ENCODE results near the gene GSTM2. TPM values are rescaled to one million over a fixed set of nuclear protein-coding genes. Genes with fewer than 3 reads are reported as not detected.

GSTM2 gene
- total RNA-seq, 1 donor from 2014 or later: 15.6 TPM

- no peaks in the 10 kb centered on the region for H3K4me1 Mint-ChIP-seq
- peaks cover 14% of the 10 kb centered on the region for H3K27me3 Mint-ChIP-seq (ENCODE audit: insufficient read depth, low read depth)
- Histone ChIP-seq H3K36me3 (no peaks in the 10 kb centered on the region), H3K27ac (no peak overlapping the region), H4K20me1 (ENCODE audit: low read depth) (no peaks in the 10 kb centered on the region), H3K4me2 (no peak overlapping the region), H3K9ac (no peak overlapping the region), H3K4me1 (no peaks in the 10 kb centered on the region), H3K9me3 (ENCODE audit: low read depth) (no peaks in the 10 kb centered on the region), H3K27me3 (no peaks in the 10 kb centered on the region), H3K4me3 (no peak overlapping the region), H3F3A (ENCODE audit: low read depth) (no peaks in the 10 kb centered on the region), H2AFZ (replicated peaks) (no peak overlapping the region), H3K79me2 (ENCODE audit: low read depth) (no peaks in the 10 kb centered on the region)
- H3K9me3 Mint-ChIP-seq: no peaks in the 10 kb centered on the region
- peak; percentile 1 for DNase-seq (ENCODE audit: low spot score)
- no peak overlapping the region for H3K4me3 Mint-ChIP-seq
- no peak for TF ChIP-seq EZH2phosphoT487 (IDR thresholded peaks at IDR 0.05)
- TF ChIP-seq EZH2 (IDR thresholded peaks at IDR 0.05): no peak
- no peak for TF ChIP-seq CTCF (IDR thresholded peaks at IDR 0.05)
- H3K27ac Mint-ChIP-seq: no peak overlapping the region
- H3K36me3 Mint-ChIP-seq: no peaks in the 10 kb centered on the region
These were observed 50.6 kb downstream of the GSTM2 start for GRCh38 chr1:109718495-109718894.

- no peak overlapping the region for H3K27ac ChIP-seq
These were observed 51.5 kb downstream of the GSTM2 start for GRCh38 chr1:109719337-109719837.

GRCh38 chr1:109721042-109721441 is 53.2 kb downstream of the GSTM2 start:
- Histone ChIP-seq H3K36me3 (no peaks in the 10 kb centered on the region), H3K9ac (no peak overlapping the region), H3K79me2 (ENCODE audit: low read depth) (no peaks in the 10 kb centered on the region), H3K4me1 (no peaks in the 10 kb centered on the region), H3K4me2 (no peak overlapping the region), H3K4me3 (no peak overlapping the region), H4K20me1 (ENCODE audit: low read depth) (no peaks in the 10 kb centered on the region), H3K27ac (no peak overlapping the region), H3K9me3 (ENCODE audit: low read depth) (no peaks in the 10 kb centered on the region), H2AFZ (replicated peaks) (peak overlapping the region; percentile 3), H3K27me3 (no peaks in the 10 kb centered on the region), H3F3A (ENCODE audit: low read depth) (no peaks in the 10 kb centered on the region)
- no peak overlapping the region for H3K4me3 Mint-ChIP-seq
- no peak for TF ChIP-seq CTCF (IDR thresholded peaks at IDR 0.05)
- TF ChIP-seq EZH2phosphoT487 (IDR thresholded peaks at IDR 0.05): no peak
- no peak for TF ChIP-seq EZH2 (IDR thresholded peaks at IDR 0.05)
- no peak overlapping the region for H3K27ac Mint-ChIP-seq
- peaks cover 6% of the 10 kb centered on the region for H3K27me3 Mint-ChIP-seq (ENCODE audit: insufficient read depth, low read depth)
- no peaks in the 10 kb centered on the region for H3K36me3 Mint-ChIP-seq
- no peaks in the 10 kb centered on the region for H3K9me3 Mint-ChIP-seq
- H3K4me1 Mint-ChIP-seq: peaks cover 5% of the 10 kb centered on the region
- DNase-seq (ENCODE audit: low spot score): no peak

More at GRCh38 chr1:109719337-109719837, 51.5 kb downstream of the GSTM2 start:
- no peaks in the 10 kb centered on the region for H3K27me3 ChIP-seq
- H3F3A ChIP-seq (ENCODE audit: low read depth): no peaks in the 10 kb centered on the region
- H4K20me1 ChIP-seq (ENCODE audit: low read depth): no peaks in the 10 kb centered on the region
- no peak overlapping the region for H2AFZ ChIP-seq (replicated peaks)
- H3K4me3 Mint-ChIP-seq: no peak overlapping the region
- no peak for TF ChIP-seq EZH2 (IDR thresholded peaks at IDR 0.05)
- TF ChIP-seq CTCF (IDR thresholded peaks at IDR 0.05): no peak
- no peak for TF ChIP-seq EZH2phosphoT487 (IDR thresholded peaks at IDR 0.05)
- no peaks in the 10 kb centered on the region for H3K4me1 ChIP-seq
- peak; percentile 0 for DNase-seq (ENCODE audit: low spot score)
- no peaks in the 10 kb centered on the region for H3K4me1 Mint-ChIP-seq
- no peak overlapping the region for H3K9ac ChIP-seq
- no peaks in the 10 kb centered on the region for H3K9me3 Mint-ChIP-seq
- H3K27ac Mint-ChIP-seq: no peak overlapping the region
- no peaks in the 10 kb centered on the region for H3K79me2 ChIP-seq (ENCODE audit: low read depth)
- no peaks in the 10 kb centered on the region for H3K9me3 ChIP-seq (ENCODE audit: low read depth)
- no peak overlapping the region for H3K4me3 ChIP-seq
- H3K27me3 Mint-ChIP-seq (ENCODE audit: insufficient read depth, low read depth): peaks cover 8% of the 10 kb centered on the region
- no peak overlapping the region for H3K4me2 ChIP-seq
- no peaks in the 10 kb centered on the region for H3K36me3 ChIP-seq
- no peaks in the 10 kb centered on the region for H3K36me3 Mint-ChIP-seq

Data from neural progenitor cell (in vitro differentiated cells).